NT2/D1 (cell line): ENCODE results near the gene ATP1A1.

Experiments used
- YY1 ChIP-seq: IDR thresholded peaks from 2 replicates; pipeline ENCODE4 v1.6.1; 2011; ENCODE audit not compliant: insufficient read length, insufficient read depth
- ZNF274 ChIP-seq: IDR thresholded peaks from 2 replicates; pipeline ENCODE4 v1.6.1; 2011; ENCODE audit warnings: mild to moderate bottlenecking, low read depth, low read length

DNA sequence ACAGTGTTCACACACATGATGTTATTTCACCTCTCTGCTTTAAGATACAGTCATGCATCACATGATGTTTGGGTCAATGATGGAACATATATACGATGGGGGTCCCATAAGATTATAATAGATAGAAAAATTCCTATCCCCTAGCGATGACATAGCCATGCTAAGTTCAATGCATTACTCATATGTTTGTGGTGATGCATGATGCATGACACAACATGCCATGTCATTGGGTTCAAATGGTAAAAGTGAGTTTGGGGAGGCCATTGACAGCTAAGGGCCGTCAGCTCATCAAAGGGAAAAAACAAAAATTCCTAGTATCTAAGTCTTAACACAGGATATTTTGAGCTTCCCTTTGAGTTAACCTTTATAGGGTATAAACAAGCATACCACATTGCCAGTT is 73.6 kb downstream of the ATP1A1 start:
- TF ChIP-seq ZNF274 (no peak), YY1 (no peak)
